Activated CD8-positive, alpha-beta T cell treated with anti-CD3 and anti-CD28 coated beads for 36 hours (primary cell): ENCODE results near the gene PLA2R1. TPM values are rescaled to one million over a fixed set of nuclear protein-coding genes. Genes with fewer than 3 reads are reported as not detected.

ENCODE experiments used
- ATAC-seq: fragments of 200-7000 bp; cut with Tn5 transposase; one replicate; pipeline ENCODE4 v1.10.0; 2021; ENCODE audit warnings: mild to moderate bottlenecking, moderate library complexity
- CTCF ChIA-PET: fragments of 350-600 bp; sonication (Branson Sonifier 250); formaldehyde crosslinking; loops from one replicate; lab custom pipeline; 2021; ENCODE audit warnings: antibody characterized with exemption; lab: Charles Lee
- POLR2A ChIA-PET: fragments of 350-600 bp; sonication (Branson Sonifier 250); formaldehyde crosslinking; loops from one replicate; lab custom pipeline; 2021; ENCODE audit warnings: antibody characterized with exemption; lab: Charles Lee
- DNase-seq: peaks from one replicate; pipeline ENCODE4 v3.0.0-alpha.2; 2020
- H3K27ac Mint-ChIP-seq: one replicate; pipeline ENCODE4 v1.8.0; 2021; ENCODE audit warnings: mild to moderate bottlenecking, mixed read lengths
- H3K27me3 Mint-ChIP-seq: one replicate; pipeline ENCODE4 v1.8.0; 2021; ENCODE audit warnings: mixed read lengths
- H3K36me3 Mint-ChIP-seq: one replicate; pipeline ENCODE4 v1.8.0; 2021; ENCODE audit warnings: low read depth, mixed read lengths
- H3K4me1 Mint-ChIP-seq: one replicate; pipeline ENCODE4 v1.8.0; 2021; ENCODE audit warnings: low read depth, mixed read lengths
- H3K4me3 Mint-ChIP-seq: one replicate; pipeline ENCODE4 v1.8.0; 2021; ENCODE audit warnings: mild to moderate bottlenecking, moderate library complexity, mixed read lengths
- H3K9me3 Mint-ChIP-seq: one replicate; pipeline ENCODE4 v1.8.0; 2021; ENCODE audit warnings: mixed read lengths
- intact Hi-C: fragments of 100-400 bp; cut with micrococcal nuclease; formaldehyde crosslinking; loops from one replicate; pipeline ENCODE4 v1.10.0; 2022
- total RNA-seq, 2 experiments: library from RNA; stranded (reverse); gene quantifications; one replicate each; pipeline ENCODE4 v1.2.3, GENCODE V29; 2021
- TF ChIP-seq, protein P1 (sequence below): fragments of 200-600 bp; IDR thresholded peaks from one replicate; pipeline ENCODE4 v1.8.0; 2022; ENCODE audit warnings: antibody characterized with exemption, mild to moderate bottlenecking

The PLA2R1 gene
- total RNA-seq, 2 experiments from 2014 or later, result not detected

DNA sequence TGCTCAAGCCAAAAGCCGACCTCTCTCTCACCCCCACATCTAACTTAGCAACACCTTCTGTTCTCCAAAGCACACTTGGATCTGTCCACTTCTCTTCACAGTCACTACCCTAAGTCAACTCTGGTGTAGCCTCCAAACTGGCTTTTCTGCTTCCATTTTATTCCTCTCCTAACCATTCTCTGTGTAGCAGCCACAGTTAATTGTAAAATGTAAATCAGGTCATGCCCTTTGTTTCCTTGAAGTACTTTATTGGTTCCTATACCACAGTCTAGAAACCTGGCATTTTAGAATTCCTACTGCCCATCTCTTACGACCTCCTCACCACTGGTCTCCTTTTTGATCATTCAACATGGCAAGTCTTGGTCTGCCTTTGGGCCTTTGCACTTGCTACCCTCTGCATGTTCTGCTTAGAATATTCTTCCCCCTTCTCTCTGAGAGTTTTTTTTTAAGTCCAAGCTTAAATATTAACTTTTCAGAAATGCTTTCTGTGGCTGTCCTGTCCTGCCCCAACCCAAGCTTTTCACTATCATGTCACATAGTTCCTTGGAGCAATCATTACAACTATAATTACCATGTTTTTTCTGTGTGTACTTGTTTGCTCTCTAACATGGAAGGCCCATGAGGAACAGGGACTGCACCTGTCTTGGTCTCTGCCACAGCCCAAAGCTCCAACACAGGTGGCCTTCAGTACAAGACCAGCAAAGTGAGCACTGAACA lies 42.9 kb downstream of the PLA2R1 start:
- Mint-ChIP-seq H3K27me3 (peaks cover 6% of the 10 kb centered on the region), H3K4me3 (no peak overlapping the region), H3K9me3 (peaks cover 8% of the 10 kb centered on the region), H3K27ac (no peak overlapping the region), H3K36me3 (no peaks in the 10 kb centered on the region), H3K4me1 (no peaks in the 10 kb centered on the region)
- CTCF ChIA-PET, result interaction anchor here (1.5 to 1.7 kb wide), 2 partner anchors 17 to 22 kb away, joined by 3 to 4 read pairs; no protein-coding TSS in a partner anchor
- POLR2A ChIA-PET, result no interaction called here
- intact Hi-C loops, result no loop called here
- DNase-seq, result no peak
- TF ChIP-seq, protein P1, sequence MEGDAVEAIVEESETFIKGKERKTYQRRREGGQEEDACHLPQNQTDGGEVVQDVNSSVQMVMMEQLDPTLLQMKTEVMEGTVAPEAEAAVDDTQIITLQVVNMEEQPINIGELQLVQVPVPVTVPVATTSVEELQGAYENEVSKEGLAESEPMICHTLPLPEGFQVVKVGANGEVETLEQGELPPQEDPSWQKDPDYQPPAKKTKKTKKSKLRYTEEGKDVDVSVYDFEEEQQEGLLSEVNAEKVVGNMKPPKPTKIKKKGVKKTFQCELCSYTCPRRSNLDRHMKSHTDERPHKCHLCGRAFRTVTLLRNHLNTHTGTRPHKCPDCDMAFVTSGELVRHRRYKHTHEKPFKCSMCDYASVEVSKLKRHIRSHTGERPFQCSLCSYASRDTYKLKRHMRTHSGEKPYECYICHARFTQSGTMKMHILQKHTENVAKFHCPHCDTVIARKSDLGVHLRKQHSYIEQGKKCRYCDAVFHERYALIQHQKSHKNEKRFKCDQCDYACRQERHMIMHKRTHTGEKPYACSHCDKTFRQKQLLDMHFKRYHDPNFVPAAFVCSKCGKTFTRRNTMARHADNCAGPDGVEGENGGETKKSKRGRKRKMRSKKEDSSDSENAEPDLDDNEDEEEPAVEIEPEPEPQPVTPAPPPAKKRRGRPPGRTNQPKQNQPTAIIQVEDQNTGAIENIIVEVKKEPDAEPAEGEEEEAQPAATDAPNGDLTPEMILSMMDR, result no peak
- no peak for ATAC-seq

DNA sequence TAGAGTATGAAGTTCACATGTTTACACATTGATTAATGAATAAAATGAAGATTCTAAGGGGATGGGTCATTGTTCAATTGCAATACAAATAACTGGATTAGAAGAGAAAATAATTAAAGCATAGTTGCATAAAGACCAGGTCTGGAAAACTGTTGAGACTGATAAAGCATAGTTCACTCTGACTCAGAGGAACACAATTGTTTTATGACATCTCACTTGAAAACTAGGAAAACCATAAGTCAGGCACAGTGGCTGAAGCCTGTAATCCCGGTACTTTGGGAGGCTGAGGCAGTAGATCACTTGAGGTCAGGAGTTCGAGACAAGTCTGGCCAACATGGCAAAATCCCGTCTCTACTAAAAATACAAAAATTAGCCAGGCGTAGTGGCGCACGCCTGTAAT lies 46.7 kb downstream of the PLA2R1 start:
- TF ChIP-seq, protein P1, result no peak
- ChIA-PET POLR2A (no interaction called here), CTCF (no interaction called here)
- DNase-seq (no peak), ATAC-seq (no peak)
- no peaks in the 10 kb centered on the region for H3K9me3 Mint-ChIP-seq
- H3K4me3 Mint-ChIP-seq, result no peak overlapping the region
- intact Hi-C loops, result no loop called here
- no peak overlapping the region for H3K27ac Mint-ChIP-seq
- peaks cover 9% of the 10 kb centered on the region for H3K27me3 Mint-ChIP-seq
- H3K36me3 Mint-ChIP-seq, result no peaks in the 10 kb centered on the region
- H3K4me1 Mint-ChIP-seq, result no peaks in the 10 kb centered on the region

DNA sequence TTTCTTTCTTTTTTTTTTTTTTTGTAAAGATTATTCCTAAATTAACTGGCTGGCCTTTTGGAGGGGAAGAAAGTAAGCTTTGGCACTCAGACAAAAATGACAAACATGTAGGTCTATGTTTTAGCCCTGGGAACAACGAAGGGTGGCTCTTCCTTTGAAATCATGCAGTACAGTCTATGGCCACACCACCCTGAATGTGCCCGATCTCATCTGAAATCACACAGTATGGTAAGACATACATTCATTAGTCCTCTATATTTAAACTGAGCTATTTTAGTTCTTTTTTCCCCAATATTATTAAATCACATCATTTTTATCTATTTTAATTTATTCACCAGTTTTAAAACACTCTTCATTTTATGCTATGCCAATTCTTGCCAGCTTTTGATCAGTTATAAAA lies 48.2 kb downstream of the PLA2R1 start:
- Mint-ChIP-seq H3K9me3 (no peaks in the 10 kb centered on the region), H3K36me3 (no peaks in the 10 kb centered on the region), H3K4me3 (no peak overlapping the region), H3K27ac (no peak overlapping the region), H3K27me3 (peaks cover 10% of the 10 kb centered on the region), H3K4me1 (no peaks in the 10 kb centered on the region)
- ATAC-seq (no peak), DNase-seq (no peak)
- intact Hi-C loops, result no loop called here
- POLR2A ChIA-PET, result no interaction called here
- CTCF ChIA-PET, result interaction anchor here (0.8 to 1.4 kb wide), 2 partner anchors 47 to 305 kb away, joined by 3 to 4 read pairs; no protein-coding TSS in a partner anchor
- TF ChIP-seq, protein P1, result no peak

DNA sequence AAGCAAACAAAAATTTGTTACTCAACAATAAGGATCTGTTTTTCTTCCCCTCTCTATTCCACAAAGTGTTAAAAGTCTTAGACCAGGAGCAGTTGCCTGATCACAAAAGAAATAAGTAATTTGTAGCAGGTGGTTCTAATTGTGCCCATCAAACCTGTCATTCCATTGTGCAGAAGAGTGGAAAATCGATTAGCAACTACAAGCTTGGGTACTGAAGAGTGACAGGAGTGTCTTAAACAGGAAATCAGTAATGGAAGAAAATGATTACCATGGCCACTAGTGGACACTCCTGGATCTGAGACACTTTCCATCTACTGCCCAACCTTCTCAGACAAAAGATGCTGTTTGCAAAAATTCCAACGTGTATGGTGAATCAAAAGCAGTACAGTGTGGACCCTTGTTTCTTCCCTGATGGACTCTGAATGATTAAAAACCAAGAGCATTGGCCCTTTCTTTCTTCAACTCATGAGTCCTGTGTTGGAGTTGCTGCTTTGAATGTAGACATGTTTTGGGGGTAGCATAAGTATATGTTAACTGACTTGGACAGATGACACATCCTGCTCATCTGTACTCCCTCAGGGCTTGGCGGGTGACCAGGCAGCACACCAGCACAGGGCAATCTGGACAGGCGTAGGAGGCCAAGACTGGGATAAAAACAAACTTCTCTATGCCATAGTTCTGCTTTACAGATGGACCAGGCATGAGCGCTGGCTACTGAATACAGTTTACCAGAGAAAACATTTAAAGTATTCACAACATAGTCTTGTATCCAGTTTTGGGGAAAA lies 51.9 kb downstream of the PLA2R1 start:
- intact Hi-C loops, result no loop called here
- Mint-ChIP-seq H3K27me3 (peaks cover 8% of the 10 kb centered on the region), H3K4me1 (no peaks in the 10 kb centered on the region), H3K27ac (no peak overlapping the region), H3K4me3 (no peak overlapping the region), H3K9me3 (no peaks in the 10 kb centered on the region), H3K36me3 (no peaks in the 10 kb centered on the region)
- DNase-seq (no peak), ATAC-seq (no peak)
- ChIA-PET POLR2A (no interaction called here), CTCF (no interaction called here)
- TF ChIP-seq, protein P1, result no peak

DNA sequence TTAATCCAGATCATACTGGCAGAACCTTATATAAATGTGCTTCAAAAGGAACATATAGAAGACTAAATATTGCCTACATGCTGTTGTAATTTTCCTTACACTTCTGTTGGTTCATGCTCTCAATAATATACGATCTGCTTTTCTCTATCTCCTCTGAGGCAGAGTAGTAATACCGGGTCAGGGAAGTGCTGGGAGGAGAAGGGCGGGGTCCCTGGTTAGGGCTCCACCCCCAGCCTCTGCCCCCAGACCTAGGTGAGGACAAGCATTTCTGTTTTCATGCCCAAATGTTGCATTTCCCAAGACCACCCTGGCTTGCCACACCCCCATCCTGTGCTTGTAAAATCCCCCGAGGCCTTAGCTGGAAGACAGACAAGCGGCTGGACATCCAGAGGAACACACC lies 55.3 kb downstream of the PLA2R1 start:
- H3K4me3 Mint-ChIP-seq, result no peak overlapping the region
- no peak for ATAC-seq
- no peaks in the 10 kb centered on the region for H3K9me3 Mint-ChIP-seq
- no peak overlapping the region for H3K27ac Mint-ChIP-seq
- TF ChIP-seq, protein P1, result no peak
- POLR2A ChIA-PET, result no interaction called here
- peaks cover 9% of the 10 kb centered on the region for H3K27me3 Mint-ChIP-seq
- H3K4me1 Mint-ChIP-seq, result no peaks in the 10 kb centered on the region
- no peak for DNase-seq
- no peaks in the 10 kb centered on the region for H3K36me3 Mint-ChIP-seq
- CTCF ChIA-PET, result no interaction called here
- intact Hi-C loops, result no loop called here
